Measurements from ENCODE around the gene ADD1. TPM values are rescaled to one million over a fixed set of nuclear protein-coding genes. Genes with fewer than 3 reads are reported as not detected.

ADD1 gene
- total RNA-seq, 1 donor from 2014 or later, result 212 TPM

GRCh38 chr4:2813446-2814405 is 29.9 kb upstream of the ADD1 start:
- H3K36me3 ChIP-seq, result no peaks in the 10 kb centered on the region
- peaks cover 68% of the 10 kb centered on the region for H3K4me1 ChIP-seq
- DNase-seq, result no peak
- peaks cover 10% of the 10 kb centered on the region for H3K9me3 ChIP-seq (replicated peaks)
- H3K27ac ChIP-seq (replicated peaks), result peak overlapping the region; percentile 89
- H3K27me3 ChIP-seq (ENCODE audit: low read depth), result no peaks in the 10 kb centered on the region
- TF ChIP-seq, protein P1, sequence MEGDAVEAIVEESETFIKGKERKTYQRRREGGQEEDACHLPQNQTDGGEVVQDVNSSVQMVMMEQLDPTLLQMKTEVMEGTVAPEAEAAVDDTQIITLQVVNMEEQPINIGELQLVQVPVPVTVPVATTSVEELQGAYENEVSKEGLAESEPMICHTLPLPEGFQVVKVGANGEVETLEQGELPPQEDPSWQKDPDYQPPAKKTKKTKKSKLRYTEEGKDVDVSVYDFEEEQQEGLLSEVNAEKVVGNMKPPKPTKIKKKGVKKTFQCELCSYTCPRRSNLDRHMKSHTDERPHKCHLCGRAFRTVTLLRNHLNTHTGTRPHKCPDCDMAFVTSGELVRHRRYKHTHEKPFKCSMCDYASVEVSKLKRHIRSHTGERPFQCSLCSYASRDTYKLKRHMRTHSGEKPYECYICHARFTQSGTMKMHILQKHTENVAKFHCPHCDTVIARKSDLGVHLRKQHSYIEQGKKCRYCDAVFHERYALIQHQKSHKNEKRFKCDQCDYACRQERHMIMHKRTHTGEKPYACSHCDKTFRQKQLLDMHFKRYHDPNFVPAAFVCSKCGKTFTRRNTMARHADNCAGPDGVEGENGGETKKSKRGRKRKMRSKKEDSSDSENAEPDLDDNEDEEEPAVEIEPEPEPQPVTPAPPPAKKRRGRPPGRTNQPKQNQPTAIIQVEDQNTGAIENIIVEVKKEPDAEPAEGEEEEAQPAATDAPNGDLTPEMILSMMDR (IDR thresholded peaks at IDR 0.05; ENCODE audit: borderline replicate concordance), result no peak
- intact Hi-C loops (cut with micrococcal nuclease), result no loop called here
- H3K4me3 ChIP-seq, result peak overlapping the region; percentile 63

DNA sequence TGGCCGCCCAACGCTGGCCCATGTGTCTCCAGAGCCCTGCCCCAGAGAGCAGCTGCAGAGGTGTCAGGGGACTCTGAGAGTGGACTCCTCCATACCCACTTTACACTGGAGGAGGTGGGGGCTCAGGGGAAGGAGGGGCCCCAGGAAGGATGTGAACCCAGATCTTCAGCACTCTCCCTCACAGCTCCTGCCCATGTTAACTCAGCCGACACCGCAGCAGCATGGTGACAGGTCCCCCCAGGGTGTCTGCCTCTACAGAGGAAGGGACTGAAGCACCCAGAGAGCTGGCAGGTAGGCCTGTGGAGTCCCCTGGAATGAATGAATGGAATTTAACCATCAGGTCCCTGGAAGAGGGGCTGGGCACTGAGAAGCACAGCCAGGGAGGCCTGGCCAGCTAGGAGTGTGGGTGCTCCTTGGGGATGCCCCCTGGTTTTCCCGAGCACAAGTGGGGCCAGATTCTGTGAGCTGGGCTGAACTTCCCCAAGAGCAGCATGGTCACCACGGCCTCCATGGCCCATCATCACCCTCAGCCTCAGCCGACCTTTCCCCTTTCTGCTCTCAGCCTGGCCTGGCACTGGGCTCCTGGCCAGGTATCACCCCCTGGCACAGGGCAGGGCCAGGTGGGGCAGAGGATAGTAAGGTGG is 28.9 kb upstream of the ADD1 start:
- no peaks in the 10 kb centered on the region for H3K36me3 ChIP-seq
- peaks cover 10% of the 10 kb centered on the region for H3K9me3 ChIP-seq (replicated peaks)
- H3K4me3 ChIP-seq, result no peak overlapping the region
- no peaks in the 10 kb centered on the region for H3K27me3 ChIP-seq (ENCODE audit: low read depth)
- TF ChIP-seq, protein P1 (IDR thresholded peaks at IDR 0.05; ENCODE audit: borderline replicate concordance), result no peak
- DNase-seq, result no peak
- intact Hi-C loops (cut with micrococcal nuclease), result no loop called here
- H3K4me1 ChIP-seq, result peaks cover 63% of the 10 kb centered on the region
- H3K27ac ChIP-seq (replicated peaks), result no peak overlapping the region

DNA sequence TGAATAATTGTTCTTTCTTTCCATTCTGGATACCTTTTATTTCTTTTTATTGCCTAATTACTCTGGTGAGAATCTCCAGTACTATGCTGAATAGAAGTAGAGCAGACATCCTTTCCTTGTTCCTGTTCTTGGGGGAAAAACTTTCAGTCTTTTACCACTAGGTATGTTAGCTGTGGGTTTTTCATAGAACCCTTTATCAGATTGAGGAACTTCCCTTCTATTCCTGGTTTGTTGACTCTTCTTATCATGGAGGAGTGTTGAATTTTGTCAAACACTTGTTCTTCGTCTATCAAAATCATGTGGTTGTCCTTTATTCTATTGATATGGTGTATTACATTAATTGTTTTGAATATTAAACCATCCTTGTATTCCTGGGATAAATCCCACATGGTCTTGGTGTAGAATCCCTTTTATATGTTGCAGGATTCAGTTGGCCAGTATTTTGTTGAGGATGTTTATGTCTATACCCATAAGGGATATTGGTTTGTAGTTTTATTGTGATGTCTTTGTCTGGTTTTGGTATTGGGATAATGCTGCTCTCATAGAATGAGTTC is 27.2 kb upstream of the ADD1 start:
- H3K36me3 ChIP-seq, result peaks cover 6% of the 10 kb centered on the region

DNA sequence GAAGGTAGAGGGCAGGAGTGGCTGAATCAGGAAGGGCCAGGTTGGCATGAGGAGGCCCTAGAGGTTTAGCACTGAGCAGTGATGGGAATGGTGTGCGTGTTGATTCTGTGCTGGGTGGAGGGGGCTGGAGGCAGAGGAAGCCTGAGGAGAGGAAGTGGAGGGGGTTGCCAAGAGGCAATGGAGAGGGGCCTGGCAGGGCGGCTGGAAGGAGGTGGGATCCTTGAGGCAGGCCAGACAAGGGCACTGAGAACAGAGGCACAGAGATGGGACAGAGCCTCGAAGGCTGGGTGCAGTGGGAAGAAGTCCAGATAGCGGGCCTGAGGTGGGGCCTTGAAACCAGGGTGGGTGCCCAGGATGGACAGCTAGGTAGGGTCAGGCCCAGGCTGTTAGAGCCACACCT is 26.5 kb upstream of the ADD1 start:
- no peak for DNase-seq
- no peak overlapping the region for H3K27ac ChIP-seq (replicated peaks)
- intact Hi-C loops (cut with micrococcal nuclease), result no loop called here
- TF ChIP-seq, protein P1 (IDR thresholded peaks at IDR 0.05; ENCODE audit: borderline replicate concordance), result no peak
- no peaks in the 10 kb centered on the region for H3K27me3 ChIP-seq (ENCODE audit: low read depth)
- peaks cover 10% of the 10 kb centered on the region for H3K9me3 ChIP-seq (replicated peaks)
- peaks cover 39% of the 10 kb centered on the region for H3K4me1 ChIP-seq
- H3K36me3 ChIP-seq, result peaks cover 6% of the 10 kb centered on the region
- H3K4me3 ChIP-seq, result peak overlapping the region; percentile 67

More for the DNA sequence above, 27.2 kb upstream of the ADD1 start:
- Histone ChIP-seq H3K27me3 (ENCODE audit: low read depth) (no peaks in the 10 kb centered on the region), H3K9me3 (replicated peaks) (peaks cover 10% of the 10 kb centered on the region), H3K4me1 (peaks cover 46% of the 10 kb centered on the region), H3K27ac (replicated peaks) (no peak overlapping the region), H3K4me3 (no peak overlapping the region)
- TF ChIP-seq, protein P1 (IDR thresholded peaks at IDR 0.05; ENCODE audit: borderline replicate concordance), result no peak
- intact Hi-C loops (cut with micrococcal nuclease), result no loop called here
- no peak for DNase-seq

- TF ChIP-seq, protein P1 (IDR thresholded peaks at IDR 0.05; ENCODE audit: borderline replicate concordance), result no peak
- Histone ChIP-seq H3K27ac (replicated peaks) (peak overlapping the region; percentile 50), H3K4me3 (peak overlapping the region; percentile 67), H3K4me1 (peaks cover 32% of the 10 kb centered on the region), H3K27me3 (ENCODE audit: low read depth) (no peaks in the 10 kb centered on the region), H3K36me3 (peaks cover 12% of the 10 kb centered on the region), H3K9me3 (replicated peaks) (peaks cover 10% of the 10 kb centered on the region)
- DNase-seq, result no peak
- intact Hi-C loops (cut with micrococcal nuclease), result no loop called here
Measured at GRCh38 chr4:2817701-2818350, 25.8 kb upstream of the ADD1 start.
